NCI-H2196 (cell line): ENCODE measurements around the gene GATAD2B.
A peak's percentile ranks its signal among the peaks of the same experiment; 100 is the strongest.

Experiments used
- DNase-seq: peaks from one replicate; lab custom pipeline; 2025; ENCODE audit not compliant: unreplicated experiment; lab: John Stamatoyannopoulos, UW

The GATAD2B gene

DNA sequence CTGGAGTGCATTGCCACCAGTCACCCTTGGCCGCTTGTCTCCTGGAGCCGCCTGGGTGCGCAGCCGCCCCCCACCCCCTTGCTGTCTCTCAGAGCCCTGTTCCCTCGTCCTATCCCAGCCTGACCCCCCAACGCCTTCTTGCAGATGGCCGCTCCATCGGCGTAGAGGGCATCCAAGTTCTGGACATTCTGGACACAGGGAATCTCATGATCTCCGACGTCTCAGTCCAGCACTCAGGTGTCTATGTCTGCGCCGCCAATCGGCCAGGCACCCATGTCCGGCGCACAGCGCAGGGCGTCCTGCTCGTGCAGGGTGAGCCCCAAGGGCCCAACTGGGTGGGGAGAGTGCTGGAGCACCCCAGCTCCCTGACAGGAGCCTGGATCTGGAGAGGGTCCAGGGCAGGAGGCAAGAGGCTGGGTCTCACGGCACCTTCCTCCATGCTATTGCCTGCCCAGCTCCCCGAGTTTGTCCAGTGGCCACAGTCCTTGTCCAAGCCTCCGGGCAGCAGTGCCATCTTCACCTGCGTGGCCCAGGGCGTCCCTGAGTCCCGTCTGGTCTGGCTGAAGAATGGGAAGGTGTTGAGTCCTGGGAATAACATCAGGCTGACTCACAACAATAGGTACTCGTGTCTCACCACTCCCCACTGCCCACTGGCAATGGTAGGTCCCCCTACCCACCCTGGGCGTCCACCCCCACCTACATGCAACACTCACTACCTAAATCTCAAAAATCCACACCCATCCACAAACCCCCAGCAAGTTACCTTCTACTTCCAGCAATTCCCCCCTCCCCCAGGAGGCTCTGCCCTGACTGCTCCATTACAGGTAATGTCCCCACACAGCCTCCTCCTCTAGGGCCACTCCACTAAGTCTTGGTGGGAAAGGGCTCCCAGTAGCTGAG, 123.0 kb downstream of the GATAD2B start:
- no peak for DNase-seq

DNA sequence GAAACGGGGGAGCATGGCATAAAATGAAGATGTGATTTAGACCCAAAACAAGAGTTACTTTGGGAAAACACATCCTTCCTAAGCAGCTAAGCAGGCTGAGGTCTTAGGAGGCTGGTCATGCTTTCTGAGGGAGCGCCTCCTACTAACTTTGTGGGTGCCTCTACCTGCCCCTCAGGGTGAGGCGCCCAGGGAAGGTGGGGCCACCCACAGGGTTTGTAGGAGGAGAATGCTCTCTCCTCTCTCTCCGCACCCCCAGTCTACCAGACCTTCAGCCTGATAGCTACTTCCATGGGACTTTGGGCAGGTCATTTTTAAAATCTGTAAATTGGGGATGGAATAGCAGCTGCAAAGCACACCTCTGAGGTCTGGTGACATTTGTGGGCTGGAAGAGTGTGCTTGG, 123.8 kb downstream of the GATAD2B start:
- DNase-seq, result no peak

DNA sequence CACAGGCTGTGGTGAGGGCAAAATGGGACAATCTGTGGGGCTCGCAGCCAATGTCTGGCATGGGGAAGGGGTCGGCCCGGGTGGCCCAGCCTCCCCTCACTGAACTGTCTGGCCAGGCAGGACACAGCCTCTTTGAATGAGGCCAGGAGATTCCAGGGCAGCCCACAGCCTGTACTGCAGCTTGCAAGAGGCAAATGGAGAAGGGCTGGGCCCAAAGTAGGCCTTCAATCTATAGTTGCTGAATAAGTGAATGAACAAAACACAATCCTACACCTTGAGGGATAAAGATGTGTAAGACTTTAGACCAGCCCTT, 124.3 kb downstream of the GATAD2B start:
- DNase-seq, result no peak

DNA sequence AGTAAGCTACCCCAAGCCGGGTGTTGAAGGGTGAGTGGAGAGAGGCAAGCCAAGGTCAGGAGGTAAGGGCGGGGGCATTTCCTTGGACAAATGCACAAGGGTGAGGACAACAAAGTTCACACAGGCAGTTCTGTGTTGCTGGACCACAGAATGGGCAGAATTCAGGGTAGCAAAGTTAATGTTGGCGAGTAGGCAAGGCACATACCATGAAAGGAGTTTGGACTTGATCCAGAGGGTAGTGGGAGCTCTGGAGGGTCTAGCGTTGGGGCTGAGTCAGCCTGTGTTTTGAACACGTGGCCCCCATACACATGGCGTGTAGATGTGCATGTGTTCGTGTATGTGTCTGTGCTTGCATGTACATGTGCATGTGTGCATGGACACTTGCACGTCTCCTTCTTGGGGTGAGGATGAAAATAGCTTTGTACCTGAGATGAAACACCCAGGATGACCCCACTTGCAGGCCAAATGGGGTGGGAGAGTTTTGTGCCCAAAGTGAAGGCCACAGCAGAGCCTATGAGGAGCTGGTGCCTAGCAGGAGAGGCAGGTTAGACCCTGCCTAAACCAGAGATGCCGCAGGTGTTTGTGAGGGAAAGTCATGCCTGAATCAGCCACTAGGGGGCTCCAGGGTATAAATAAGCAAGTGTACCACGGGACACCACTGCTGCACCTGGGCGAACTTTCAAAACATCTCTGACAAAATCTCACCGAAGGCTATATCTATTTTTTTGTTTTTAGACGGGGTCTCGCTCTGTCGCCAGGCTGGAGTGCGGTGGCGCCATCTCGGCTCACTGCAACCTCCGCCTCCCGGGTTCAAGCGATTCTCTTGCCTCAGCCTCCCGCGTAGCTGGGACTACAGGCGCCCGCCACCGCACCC, 125.7 kb downstream of the GATAD2B start:
- DNase-seq, result peak; percentile 88

DNA sequence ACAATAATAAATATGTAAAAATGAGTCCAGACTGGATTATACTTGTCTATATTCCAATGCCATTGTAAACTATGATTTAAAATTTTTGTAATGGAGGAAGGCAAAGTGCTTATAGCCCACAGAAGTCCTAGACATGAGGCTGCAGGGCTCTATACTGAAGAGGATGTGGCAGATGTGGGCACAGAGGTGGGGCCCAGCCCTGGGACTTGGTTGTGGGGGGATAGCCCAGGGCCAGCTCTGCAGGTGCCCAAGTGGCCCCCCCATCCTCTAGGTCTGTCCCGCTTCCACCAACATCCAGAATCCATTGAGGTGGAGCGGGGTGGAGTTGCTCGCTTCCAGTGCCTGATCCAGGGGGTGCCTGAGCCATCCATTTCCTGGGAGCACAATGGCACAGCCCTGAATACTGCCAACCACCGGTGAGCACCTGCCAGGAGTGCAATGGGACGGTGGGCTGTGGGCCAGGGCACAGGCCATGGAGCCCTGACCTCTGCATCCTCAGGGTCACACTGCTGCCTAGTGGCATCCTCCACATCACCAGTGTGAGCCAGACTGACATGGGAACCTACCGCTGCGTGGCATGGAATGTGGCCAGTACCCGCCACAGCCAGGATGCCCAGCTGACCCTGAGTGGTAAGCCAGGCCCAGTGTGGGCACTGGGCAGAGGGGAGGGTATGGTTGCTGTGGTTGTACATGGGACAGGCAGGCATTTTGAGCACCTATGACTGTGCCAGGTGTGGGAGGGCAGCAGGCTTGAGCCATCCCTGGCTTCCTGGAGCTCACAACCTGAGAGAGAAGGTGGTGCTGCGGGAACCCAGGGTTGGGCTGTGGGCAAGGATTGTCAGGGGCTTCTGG, 126.6 kb downstream of the GATAD2B start:
- no peak for DNase-seq

DNA sequence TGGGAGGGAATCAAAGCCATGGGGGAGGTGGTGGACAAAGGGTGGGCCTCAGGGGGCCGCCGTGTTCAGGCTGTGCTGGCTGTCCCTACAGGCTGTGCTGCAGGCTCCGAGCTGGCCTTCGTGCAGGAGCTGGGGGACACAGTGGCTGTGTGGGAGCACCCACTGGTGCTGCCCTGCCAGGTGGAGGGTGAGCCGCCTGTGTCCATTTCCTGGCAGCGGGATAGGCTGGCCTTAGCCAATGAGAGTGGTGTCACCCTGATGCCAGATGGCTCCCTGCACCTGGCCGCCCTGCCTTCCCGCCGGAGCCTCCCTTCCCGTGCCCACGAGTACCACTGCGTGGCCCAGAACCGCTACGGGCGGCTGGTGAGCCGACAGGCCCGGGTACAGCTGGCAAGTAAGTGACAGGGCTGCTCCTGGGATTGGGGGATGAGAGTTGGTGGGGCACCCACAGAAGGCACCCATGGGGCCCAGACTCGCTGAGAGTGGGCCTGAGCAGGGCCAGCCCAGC, 127.4 kb downstream of the GATAD2B start:
- DNase-seq, result no peak

DNA sequence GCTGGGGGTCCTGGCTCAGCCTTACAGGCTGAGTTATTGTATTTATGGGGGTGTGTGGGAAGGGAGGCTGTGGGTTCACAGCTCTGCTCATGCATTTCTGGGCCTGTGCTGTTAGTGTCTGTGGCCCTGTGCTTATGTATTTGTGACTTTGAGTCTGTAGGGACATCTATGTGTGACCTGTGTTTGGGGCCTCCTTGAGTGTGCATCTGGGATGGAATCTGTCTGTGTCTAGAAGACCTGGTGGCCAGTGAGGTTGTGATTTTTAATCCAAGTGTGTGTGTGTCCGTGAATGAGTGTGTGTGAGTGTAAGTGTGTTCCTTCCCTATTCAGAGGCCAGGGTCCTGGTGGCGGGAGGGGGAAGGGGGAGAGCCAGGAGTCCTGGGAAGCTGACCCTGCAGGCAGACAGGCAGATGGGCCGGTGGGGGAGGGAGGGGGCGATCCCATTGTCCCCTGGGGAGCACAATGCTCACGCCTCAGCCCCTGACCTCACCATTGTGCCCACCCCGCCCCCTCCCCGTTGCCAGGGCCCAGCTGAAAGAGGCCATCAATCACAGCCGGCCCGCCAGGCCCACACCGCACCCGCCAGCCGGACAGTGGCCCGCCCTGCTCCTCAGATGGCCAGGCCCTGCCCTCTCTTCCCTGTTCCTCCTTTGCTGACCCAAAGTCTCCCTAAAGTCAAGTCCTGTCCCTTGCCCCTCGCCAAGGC, 128.0 kb downstream of the GATAD2B start:
- DNase-seq, result no peak

DNA sequence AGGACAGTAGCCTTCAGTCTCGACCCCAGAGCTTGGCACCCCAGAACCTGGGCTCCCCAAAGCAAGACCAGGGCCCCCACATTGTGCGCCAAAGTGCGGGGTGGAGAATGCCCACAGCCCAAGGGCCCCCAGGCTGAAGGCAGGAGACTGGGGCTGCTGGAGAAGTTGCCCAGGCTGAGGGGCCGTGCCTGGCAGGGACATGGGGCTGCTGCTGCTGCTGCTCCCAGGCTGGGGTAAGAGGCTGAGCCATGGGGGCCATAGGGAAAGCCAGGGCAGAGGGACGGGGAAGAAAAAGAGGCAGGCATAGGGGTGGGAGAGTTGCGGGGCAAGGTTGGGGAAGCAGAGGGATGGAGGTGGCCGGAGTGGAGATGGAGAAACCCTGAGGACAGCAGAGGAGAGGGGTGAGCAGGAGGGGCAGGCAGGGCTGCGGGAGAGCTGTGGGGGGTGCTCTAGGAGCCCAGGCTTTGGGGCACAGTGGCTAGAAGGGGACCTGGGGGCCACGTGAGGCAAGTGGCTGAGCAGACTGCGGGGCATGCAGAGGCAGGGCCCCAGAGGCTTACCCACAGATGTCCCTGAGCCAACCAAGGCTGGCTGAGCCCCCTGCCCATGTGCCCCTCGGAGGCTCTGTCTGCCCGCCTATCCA, 128.7 kb downstream of the GATAD2B start:
- DNase-seq, result no peak

DNA sequence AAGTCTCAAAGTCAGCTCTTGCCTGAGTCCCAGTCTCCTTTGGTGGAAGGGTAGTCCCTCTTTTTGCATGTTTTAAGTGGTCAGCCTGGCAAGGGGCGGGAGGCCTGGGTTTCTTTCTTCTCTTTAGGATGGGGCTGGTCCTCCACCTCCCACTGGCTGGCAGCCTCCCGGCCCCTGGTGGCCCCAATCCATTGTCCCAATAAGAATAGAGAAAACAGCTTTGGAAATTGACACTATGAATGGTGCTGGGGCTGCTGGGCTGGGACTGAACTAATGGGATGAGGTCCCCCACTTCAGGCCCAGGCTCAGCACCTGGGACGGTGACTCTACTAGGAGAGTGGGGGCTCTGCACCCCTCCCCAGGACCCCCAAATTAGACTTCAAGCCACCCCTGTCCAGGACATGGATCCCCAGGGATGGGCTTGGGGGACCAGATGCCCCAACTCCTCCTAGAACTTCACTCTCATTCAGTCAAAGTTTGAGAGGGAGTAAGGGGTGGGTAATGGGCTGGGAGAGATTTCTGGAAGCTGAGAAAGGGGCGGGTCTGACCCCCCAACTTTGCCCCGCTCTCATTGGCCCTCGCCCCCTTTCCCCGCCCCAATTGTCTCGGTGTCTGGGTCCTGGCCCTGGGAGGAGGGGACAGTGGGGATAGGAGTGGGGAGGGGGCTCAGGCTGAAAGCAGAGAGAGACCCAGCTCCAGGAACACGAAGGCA, 129.4 kb downstream of the GATAD2B start:
- DNase-seq, result no peak

DNA sequence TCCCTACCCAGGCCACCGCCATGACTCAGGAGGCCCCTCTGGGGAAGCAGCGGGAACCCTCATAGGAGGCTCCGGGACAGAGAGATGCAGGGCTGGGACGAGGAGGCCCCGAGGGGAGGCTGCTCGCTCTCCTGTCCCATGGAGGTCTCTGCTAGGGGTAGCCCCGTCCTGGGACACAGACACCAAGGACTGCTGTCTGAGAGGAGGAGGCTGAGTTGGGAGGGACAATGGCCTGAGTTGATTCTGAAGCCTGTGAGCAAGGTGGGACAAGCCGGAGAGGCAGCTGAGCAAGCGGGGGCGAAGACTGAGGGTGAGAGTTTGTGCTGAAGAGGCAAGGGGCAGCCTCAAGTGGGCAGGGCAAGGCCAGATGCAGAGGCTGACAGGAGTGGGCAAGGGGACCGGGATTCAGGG, 130.1 kb downstream of the GATAD2B start:
- no peak for DNase-seq

DNA sequence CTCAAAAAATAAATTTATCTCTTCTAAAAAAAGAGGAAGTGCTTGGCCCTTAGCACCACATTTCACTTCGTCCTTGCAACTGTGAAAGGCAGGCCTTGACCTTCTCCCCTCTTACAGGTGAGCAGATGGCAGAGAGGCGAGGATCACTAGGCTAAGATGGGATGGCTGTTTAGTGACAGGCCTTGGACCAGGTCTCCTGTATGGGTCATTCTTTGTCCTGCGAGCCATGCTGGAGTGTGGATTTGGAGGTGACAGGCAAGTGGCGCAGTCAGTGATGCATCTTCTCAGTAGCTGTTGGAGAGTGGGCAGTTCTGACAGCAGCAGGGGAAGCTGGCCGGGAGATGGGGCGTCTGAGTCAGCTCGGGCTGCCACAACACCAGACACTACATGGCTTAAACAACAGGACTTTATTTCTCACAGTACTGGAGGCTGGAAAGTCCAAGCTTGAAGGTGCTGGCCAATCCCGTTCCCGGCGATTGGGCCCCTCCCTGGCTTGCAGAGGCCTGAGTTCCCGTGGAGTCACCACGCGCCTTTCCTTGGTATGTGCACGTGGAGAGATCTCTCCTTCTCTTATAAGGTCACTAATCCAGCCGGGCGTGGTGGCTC, 131.0 kb downstream of the GATAD2B start:
- no peak for DNase-seq

DNA sequence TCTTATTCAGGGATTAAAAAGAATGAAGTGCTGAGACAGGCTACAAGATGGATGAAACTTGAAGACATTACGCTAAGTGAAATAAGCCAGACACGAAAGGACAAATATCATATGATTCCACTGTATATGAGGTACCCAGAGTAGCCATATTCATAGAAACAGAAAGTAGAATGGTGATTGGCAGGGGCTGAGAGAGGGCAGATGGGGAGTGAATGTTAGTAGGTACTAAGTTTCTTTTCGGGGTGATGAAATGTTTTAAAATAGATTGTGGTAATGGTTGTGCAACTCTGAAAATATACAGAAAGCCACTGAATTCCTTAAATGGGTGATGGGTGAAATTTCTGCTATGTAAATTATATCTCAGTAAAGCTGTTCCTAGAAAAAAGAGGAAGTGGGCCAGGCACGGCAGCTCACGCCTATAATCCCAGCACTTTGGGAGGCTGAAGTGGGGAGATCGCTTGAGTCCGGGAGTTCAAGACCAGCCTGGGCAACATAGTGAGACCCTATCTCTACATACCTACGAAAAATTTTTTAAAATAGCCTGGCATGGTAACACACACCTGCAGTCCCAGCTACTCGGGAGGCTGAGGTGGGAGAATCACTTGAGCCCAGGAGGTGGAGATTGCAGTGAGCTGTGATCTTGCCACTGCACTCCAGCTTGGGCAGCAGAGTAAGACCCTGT, 131.7 kb downstream of the GATAD2B start:
- no peak for DNase-seq

DNA sequence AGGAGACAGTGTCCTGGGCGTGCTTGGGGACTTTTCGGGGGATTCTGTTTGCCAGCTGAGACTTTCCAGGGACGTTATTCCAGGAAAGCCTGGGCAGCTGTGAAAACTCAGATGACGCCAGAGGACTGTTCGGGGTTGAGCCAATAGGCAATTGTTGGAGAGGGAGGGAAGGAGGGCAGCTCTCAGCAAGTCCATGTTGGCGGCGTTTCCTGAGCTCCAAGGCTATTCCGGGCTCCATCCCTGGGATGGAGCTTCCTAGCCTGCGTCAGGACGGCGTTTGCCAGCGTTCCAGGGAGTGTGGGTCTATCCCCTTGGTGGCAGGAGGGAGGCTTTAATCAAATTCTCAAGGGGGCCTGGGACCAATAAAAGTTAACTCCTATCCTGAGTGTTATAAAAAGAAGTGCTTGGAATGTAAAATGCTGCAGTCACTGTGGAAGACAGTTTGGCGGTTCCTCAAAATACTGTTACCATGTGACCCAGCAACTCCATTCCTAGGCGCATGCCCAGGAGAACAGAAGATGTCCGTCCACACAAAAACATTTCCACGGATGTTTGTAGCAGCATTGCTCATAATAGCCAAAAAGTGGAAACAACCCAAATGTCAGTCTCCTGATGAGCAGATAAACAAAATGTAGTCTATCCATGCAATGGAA, 132.3 kb downstream of the GATAD2B start:
- DNase-seq, result no peak

DNA sequence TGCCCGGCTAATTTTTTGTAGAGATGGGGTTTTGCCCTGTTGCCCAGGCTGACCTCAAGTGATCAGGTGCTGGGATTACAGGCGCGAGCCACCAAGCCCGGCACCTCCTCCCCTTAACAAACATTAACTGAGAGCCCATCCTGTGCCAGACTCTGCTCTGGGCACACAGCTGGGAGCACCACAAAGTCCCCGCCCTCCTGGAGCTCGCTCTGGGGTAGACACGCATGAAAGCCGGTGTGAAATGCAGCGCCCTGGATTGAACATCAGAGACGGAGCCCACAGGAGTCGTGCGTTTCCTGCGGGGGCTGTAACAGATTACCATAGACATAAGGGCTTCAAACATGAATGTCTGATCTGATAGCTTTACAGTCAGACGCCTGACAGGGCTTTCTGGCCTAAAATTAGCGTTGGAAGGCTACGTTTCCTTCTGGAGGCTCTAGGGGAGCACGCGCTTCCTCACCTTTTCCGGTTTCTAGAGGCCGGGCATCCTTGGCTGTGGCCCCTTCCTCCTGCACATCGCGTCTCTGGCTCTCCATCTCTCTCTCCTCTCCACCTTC, 133.2 kb downstream of the GATAD2B start:
- no peak for DNase-seq

DNA sequence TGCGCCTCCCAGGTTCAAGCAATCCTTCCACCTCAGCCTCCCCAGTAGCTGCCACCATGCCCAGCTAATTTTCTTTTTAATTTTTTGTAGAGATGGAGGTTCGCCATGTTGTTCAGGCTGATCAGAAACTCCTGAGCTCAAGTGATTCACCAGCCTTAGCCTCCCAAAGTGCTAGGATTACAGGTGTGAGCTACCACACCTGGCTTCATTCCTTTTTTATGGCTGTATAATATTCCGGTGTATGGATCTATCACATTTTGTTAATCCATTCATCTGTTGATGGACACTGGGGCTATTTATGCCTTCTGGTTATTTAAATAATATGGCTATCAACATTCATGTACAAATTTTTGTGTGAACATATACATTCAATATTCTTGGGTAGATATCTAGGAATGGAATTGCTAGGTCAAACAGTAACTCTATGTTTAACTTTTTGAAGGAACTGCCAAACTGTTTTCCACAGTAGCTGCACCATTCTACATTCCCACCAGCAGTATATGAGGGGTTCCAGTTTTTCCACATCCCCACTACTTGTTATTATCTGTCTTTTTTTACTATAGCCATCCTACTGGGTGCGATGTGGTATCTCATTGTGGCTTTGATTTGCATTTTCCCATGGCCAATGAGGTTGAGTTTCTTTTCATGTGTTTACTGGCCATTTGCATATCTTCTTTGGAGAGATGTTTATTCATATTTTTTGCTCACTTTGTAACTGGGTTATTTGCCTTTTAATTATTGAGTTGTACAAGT, 136.6 kb downstream of the GATAD2B start:
- no peak for DNase-seq

DNA sequence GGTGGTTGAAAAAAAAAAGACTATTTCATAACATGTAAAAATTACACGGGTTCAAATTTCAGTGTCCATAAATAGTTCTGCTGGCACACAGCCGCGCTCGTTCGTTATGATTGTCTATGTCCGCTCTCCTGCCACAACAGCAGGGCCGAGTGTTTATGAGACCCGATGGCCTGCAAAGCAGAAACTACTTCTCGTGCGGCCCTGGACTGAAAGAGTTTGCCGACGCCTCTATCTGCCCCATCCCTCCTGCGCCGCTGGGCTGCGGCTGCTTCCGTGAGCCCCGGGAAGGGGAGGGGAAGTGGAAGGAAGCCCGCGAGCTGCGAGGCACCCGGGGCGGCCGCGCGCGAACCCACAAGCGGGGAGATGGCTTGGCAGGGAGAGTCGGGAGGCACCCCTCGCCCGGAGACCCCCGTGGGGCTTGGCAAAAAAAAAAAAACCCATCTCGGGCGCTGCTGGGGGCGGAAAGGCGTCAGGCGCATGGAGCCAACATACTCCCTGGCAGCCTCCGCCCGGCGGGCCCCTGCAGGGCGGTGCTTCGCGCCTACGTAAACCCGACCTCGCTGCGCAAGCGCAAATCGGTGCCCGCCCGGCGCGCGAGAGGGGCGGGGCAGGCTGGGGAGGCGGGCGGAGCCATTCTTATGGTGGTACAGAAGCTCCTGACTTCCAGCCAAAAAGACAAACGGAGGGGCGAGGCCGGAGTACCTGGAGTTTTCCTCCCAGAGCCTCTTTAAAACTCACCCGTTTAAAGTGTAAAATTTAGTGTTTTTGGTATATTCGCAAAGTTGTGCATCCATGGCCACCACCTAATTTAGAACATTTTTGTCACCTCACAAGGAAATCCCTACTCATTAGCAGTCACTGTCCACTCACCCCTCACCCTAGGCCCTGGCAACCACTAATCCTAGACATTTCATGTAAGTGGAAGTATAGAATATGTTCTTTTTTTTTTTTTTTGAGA, 139.3 kb downstream of the GATAD2B start:
- peak; percentile 94 for DNase-seq
